Measurements from ENCODE around the gene GSN.

The GSN gene

DNA sequence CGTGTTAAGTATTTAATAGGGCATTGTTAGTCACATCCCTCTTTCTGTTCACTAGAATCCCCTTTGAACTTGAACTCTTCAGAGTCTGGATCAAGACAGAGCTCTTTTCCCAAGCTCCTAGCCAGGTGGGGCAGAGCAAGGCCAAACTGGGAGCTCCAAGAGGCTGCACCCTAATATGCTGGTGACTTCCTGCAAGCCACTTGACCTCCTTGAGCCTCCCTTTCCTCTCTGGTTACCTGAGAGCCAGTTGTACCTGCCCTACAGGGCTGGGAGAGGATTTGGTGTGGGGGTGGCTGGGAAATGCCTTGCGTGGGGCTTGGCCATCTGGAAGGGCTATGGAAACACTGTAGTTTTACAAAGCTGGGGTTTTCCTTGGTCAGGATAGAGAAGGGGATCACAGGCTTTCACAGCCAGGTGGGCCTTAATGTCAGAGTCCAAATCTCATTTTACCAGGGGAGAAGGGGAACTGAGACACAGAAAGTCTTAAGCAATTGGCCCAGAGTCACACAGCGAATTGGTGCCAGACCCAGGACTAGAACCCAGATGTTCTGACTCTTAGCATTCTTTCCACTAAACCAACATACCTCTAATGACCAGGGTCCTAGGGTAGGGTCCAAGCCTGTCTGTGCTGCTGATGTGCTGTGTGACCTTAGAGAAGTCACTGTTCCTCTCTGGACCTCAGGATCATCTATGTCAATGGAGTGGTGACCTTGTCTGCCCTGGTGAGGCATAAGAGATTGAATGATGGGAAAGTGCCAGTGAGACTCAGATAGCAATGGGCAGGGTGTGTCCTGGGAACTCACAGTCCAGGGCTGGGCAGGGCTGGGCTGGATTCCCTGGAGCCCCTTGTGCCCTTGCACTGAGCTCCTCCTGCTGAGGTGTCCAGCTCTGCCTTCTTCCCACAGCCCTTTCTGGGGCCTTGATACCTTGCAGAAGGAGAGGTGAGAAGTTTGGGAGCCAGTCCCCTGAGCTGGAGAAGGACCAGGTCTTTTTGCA lies 35.8 kb downstream of the GSN start:
- DNase-seq (ENCODE audit: low spot score): no peak

DNA sequence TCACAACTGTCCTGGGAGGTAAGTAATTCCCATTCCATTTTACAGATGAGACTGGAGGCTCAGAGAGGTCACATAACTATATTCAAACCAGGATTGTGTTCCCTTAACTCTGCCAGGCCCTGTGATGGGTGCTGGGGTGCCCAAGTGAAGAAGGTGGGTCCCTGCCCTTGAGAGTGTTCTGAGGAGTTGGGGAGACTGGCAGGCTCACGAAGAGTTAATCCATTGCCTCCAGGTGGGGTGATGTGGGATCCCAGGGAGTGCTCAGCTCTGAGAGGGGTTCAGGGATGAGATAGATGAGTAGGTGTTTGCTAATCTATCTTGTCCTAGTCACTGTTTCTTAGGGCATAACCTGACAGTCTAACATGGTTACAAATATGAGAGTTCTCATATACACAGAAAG lies 36.7 kb downstream of the GSN start:
- no peak for DNase-seq (ENCODE audit: low spot score)

DNA sequence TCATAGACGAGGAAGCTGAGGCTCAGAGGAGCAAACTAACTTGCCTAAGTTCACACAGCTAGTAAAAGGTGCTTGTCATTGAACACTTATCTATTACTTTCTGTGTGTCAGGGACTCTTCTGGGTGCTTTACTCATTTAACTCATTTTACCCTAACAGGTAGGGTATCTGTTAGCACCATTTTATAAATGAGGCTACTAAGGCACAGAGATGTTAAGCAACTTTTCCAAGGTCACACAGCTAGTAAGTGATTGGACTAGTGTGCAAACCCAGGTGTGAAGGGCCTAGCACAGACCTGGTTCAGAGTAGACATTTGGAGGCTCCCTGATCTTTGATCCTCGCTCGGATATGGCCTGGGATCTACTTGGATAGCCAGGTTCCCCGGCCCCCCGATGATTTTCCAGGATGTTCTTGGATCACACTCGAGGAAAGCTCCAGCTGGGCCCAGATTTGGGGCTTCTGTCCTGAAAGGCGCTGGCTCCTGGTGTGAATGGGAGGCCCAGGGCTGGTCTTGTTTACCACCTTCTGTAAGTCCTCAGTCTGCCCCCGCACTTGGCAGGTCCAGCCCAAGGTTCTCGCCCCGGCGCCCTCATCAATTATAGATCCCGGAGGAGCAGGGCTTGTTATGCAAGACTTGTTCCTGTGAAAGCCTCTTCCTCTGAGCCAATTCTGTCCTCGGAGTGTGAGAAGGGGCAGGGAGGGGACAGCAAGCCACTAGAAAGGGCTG lies 37.5 kb downstream of the GSN start:
- DNase-seq (ENCODE audit: low spot score): no peak

- DNase-seq (ENCODE audit: low spot score): no peak
Measured at GRCh38 chr9:121307976-121308375, 40.0 kb downstream of the GSN start.

GRCh38 chr9:121308765-121309164 lies 40.8 kb downstream of the GSN start:
- DNase-seq (ENCODE audit: low spot score): no peak

GRCh38 chr9:121309171-121309570 lies 41.2 kb downstream of the GSN start:
- no peak for DNase-seq (ENCODE audit: low spot score)

- DNase-seq (ENCODE audit: low spot score): no peak
Measured at GRCh38 chr9:121309833-121310425, 42.0 kb downstream of the GSN start.

DNA sequence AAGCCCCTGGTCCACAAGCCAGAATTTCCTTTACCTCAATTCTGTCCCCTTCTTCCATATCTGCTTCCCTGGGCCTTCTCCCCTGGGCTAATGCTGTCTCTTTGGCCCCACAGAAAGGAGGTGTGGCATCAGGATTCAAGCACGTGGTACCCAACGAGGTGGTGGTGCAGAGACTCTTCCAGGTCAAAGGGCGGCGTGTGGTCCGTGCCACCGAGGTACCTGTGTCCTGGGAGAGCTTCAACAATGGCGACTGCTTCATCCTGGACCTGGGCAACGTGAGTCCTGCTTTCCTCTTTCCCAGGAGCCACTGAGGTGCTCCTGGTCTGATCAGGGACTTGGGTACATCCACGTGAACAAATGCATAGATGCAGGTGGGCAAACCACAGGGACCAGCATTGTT lies 42.6 kb downstream of the GSN start:
- no peak for DNase-seq (ENCODE audit: low spot score)

DNA sequence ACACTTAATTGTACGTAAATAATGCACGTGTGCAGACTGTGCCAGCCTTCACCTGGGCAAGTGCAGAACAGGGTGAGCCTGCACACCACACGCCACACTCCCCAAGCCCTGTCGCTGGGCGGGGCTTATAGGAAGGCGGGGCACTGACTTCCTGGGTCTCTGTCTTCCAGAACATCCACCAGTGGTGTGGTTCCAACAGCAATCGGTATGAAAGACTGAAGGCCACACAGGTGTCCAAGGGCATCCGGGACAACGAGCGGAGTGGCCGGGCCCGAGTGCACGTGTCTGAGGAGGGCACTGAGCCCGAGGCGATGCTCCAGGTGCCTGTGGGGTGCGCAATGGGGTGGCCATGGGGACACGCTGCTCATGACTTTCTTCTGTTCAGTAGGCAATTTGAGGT lies 44.2 kb downstream of the GSN start:
- no peak for DNase-seq (ENCODE audit: low spot score)

- DNase-seq (ENCODE audit: low spot score): no peak
Measured at GRCh38 chr9:121313458-121314152, 45.6 kb downstream of the GSN start.

DNA sequence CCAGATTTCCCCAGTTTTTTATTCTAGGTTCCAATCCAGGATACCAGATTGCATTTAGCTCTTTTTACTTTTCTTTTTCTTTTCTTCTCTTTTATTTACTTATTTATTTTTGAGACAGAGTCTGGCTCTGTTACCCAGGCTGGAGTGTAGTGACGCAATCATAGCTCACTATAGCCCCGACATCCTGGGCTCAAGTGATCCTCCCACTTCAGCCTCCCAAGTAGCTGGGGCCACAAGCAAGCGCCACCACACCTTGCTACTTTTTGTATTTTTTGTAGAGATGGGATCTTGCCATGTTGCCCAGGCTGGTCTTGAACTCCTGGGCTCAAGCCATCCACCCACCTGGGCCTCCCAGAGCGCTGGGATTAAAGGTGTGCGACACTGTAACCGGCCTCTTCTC lies 48.4 kb downstream of the GSN start:
- no peak for DNase-seq (ENCODE audit: low spot score)

DNA sequence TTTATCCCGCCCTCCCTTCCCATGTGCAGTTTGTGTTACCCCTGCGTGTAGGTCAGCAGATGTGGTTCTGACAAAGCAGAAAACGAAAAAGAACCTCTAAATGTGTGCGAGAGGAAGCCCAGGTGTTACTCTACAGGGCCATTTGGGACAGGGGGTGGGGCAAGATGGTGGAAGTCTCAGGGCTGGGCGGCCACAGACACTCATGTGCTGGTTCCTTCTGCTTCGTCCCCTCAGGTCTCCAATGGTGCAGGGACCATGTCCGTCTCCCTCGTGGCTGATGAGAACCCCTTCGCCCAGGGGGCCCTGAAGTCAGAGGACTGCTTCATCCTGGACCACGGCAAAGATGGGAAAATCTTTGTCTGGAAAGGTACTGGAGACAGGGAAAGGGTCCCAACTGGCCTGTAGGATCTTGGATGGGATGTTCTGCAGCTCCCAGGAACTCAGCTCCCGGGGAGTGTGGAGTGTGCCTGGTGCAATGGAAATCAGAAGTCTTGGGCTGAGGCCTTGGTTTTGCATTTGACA lies 49.0 kb downstream of the GSN start:
- no peak for DNase-seq (ENCODE audit: low spot score)

GRCh38 chr9:121317737-121318630 lies 50.0 kb downstream of the GSN start:
- peak; percentile 33 for DNase-seq (ENCODE audit: low spot score)

DNA sequence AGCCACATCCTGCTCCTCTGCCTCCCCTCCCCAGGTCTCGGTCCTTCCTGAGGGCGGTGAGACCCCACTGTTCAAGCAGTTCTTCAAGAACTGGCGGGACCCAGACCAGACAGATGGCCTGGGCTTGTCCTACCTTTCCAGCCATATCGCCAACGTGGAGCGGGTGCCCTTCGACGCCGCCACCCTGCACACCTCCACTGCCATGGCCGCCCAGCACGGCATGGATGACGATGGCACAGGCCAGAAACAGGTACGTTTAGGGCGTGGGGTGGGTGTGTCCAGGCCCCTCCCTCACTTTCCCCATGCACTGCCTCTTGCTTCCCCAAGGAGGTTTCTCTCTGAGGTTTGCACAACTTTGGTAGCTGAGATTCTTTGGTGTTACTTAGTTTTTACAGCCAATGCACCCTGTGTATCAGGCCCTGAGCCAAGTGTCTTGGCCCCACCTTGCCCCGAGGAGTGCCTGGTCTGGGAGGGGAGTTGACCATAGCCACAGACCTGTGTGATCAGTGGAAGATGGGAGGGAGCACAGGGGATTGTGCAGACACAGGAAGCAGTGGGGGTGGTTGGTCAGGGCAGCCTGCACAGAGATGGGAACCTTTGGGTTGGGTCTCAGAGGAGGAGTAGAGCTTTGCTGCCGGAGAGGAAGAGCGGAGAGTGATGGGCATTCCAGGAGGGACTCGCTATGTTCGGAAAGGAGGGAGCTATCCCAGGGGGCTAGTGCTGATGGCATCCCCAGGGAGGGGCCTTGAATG lies 50.8 kb downstream of the GSN start:
- DNase-seq (ENCODE audit: low spot score): no peak

DNA sequence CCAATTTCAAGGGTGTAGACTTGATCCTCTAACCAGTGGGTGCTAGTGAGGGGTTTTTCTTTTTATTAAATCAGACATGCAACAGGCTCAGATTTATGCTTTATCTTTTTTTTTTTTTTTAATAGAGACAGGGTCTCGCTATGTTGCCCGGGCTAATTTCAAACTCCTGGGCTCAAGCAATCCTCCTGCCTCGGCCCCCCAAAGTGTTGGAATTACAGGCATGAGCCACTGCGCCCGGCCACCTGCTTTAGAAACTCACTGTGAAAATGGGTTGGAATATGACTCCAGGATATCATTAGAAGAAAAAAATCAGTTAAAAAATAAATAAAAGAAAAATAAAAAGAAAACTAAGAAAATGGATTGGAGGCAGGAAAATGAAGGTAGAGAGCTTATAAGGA lies 51.4 kb downstream of the GSN start:
- DNase-seq (ENCODE audit: low spot score): no peak

DNA sequence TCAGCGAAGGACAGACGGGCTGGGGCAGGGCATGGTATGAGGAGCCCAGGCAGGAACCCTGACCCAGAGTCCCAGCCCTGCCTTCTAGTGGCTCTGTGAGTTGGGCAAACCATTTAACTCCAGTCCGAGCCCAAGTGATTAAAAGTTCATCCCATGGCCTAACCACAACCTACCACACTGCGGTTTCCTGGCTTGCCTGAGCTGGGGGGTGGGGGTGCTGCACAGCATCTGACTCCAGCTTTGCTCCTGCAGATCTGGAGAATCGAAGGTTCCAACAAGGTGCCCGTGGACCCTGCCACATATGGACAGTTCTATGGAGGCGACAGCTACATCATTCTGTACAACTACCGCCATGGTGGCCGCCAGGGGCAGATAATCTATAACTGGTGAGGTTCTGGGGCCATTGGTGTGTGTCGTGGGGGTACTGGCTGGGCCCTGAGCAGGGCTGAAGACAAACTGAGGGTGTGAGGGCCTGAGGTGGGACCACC lies 53.1 kb downstream of the GSN start:
- no peak for DNase-seq (ENCODE audit: low spot score)

DNA sequence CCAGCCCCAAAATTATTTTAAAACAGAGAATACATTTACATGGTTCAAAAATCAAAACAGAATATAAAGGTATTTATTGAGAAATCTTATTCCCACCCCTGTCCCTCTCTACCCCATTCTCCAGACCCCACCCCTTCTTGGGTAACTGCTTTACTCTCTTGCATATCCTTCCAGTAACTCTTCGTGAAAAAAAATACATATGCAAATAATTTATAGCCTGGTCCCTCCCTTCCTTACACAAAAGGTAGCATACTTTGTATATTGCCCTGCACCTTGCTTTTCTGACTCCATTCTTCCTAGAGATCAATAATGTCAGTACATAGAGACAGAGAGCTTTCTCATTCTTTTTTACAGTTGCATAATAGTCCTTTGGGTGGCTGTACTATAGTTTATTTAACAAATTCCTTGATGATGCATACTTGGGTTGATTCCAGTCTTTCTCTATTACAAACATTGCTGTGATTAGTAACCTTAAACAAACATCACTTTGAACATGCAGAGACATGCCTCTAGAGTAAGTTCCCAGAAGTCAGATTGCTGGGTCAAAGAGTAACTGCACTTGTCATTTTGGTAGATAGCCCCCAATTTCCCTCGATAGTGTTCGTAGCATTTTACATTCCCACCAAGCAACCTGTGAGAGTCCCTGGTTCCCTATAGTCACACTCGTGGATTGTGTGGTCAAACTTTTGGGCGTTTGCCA lies 54.2 kb downstream of the GSN start:
- no peak for DNase-seq (ENCODE audit: low spot score)

- no peak for DNase-seq (ENCODE audit: low spot score)
Measured at GRCh38 chr9:121322737-121323448, 54.9 kb downstream of the GSN start.
